HL-60 (cell line): Measurements from ENCODE around the gene CXorf66.

Source experiments
- DNase-seq, 2 experiments: peaks; one replicate each; pipeline ENCODE4 v3.0.0-alpha.2; 2010 to 2020; ENCODE audit warnings: low read depth in 1 of 2, low spot score in 1 of 2
- H3K27ac ChIP-seq: fragments of 250-450 bp; sonication (Bioruptor Pico); replicated peaks from 2 replicates; pipeline ENCODE4 v1.5.1; 2020; ENCODE audit warnings: mild to moderate bottlenecking, moderate library complexity
- H3K27me3 ChIP-seq: fragments of 250-450 bp; sonication (Bioruptor Pico); 2 replicates; pipeline ENCODE4 v1.5.1; 2021; ENCODE audit warnings: mild to moderate bottlenecking, moderate library complexity; ENCODE audit not compliant: insufficient read depth, poor library complexity, severe bottlenecking
- H3K4me3 ChIP-seq: replicated peaks from 2 replicates; pipeline ENCODE4 v1.5.1; 2011; ENCODE audit warnings: mild to moderate bottlenecking, control low read depth, low read length; ENCODE audit not compliant: insufficient read depth
- GABPA ChIP-seq: IDR thresholded peaks from 2 replicates; pipeline ENCODE4 v1.6.1; 2012; ENCODE audit warnings: low read depth
- POLR2AphosphoS5 ChIP-seq: IDR thresholded peaks from 2 replicates; pipeline ENCODE4 v1.6.1; 2012; ENCODE audit warnings: low read depth
- SPI1 ChIP-seq: IDR thresholded peaks from 2 replicates; pipeline ENCODE4 v1.6.1; 2012; ENCODE audit warnings: low read depth, mild to moderate bottlenecking, borderline replicate concordance
- TF ChIP-seq, protein P1 (sequence below): IDR thresholded peaks from one replicate; pipeline ENCODE4 v1.5.1; 2011; ENCODE audit warnings: low read length, control low read depth, inconsistent platforms; ENCODE audit not compliant: insufficient read depth
- TF ChIP-seq, protein P2 (sequence below): IDR thresholded peaks from 2 replicates; pipeline ENCODE4 v1.6.1; 2012; ENCODE audit warnings: low read depth; ENCODE audit not compliant: insufficient replicate concordance

CXorf66 gene

DNA sequence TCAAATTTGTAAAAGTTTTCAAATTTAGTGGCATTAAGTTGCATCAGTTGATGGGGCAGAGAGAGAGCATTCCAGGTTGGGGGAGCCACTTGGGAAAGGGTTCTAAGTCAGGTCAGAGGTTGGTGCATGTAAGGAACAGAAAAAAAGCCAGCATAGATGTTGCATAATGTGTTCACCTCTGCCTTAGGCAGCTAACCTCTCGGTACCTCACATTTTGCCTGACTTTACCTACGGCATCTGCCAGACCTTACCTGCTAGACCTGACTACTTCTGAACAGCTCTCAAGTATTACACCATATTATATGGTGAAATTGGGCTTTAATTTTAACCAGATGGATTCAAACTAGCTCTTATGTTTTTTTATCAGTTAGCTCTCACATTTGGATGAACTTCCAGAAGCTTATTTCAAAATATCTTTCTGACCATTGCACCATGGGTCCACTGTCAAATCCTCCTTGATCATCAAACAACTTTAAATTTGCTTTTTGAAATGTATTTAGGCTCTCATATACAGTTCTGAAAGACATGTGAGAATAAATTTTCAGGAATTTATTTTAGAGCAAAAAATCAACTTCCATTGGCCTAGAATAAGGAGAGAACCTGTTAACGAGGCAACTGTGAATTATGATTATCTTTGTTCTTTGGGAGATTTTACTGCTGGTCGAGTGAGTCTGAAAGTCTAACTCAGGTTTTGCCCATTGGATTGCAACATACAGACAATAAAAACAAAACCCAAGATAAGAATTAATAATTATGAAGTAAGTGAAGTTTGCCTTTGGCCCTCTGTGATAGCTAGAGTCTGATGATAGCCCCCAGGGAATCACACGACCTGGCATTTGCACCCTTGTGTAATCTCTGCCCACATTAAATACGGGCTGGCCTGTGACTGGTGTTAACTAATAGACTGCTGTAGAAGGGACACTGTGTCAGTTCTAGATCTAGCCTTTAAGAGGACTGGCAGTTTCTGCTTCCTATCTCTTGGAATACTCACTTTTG lies 7.6 kb upstream of the CXorf66 start:
- Histone ChIP-seq H3K27ac (no peak overlapping the region), H3K4me3 (no peak overlapping the region), H3K27me3 (no peaks in the 10 kb centered on the region)
- DNase-seq: no peak
- TF ChIP-seq SPI1: no peak
- TF ChIP-seq POLR2AphosphoS5: no peak
- TF ChIP-seq, protein P1, sequence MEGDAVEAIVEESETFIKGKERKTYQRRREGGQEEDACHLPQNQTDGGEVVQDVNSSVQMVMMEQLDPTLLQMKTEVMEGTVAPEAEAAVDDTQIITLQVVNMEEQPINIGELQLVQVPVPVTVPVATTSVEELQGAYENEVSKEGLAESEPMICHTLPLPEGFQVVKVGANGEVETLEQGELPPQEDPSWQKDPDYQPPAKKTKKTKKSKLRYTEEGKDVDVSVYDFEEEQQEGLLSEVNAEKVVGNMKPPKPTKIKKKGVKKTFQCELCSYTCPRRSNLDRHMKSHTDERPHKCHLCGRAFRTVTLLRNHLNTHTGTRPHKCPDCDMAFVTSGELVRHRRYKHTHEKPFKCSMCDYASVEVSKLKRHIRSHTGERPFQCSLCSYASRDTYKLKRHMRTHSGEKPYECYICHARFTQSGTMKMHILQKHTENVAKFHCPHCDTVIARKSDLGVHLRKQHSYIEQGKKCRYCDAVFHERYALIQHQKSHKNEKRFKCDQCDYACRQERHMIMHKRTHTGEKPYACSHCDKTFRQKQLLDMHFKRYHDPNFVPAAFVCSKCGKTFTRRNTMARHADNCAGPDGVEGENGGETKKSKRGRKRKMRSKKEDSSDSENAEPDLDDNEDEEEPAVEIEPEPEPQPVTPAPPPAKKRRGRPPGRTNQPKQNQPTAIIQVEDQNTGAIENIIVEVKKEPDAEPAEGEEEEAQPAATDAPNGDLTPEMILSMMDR: no peak
- TF ChIP-seq, protein P2, sequence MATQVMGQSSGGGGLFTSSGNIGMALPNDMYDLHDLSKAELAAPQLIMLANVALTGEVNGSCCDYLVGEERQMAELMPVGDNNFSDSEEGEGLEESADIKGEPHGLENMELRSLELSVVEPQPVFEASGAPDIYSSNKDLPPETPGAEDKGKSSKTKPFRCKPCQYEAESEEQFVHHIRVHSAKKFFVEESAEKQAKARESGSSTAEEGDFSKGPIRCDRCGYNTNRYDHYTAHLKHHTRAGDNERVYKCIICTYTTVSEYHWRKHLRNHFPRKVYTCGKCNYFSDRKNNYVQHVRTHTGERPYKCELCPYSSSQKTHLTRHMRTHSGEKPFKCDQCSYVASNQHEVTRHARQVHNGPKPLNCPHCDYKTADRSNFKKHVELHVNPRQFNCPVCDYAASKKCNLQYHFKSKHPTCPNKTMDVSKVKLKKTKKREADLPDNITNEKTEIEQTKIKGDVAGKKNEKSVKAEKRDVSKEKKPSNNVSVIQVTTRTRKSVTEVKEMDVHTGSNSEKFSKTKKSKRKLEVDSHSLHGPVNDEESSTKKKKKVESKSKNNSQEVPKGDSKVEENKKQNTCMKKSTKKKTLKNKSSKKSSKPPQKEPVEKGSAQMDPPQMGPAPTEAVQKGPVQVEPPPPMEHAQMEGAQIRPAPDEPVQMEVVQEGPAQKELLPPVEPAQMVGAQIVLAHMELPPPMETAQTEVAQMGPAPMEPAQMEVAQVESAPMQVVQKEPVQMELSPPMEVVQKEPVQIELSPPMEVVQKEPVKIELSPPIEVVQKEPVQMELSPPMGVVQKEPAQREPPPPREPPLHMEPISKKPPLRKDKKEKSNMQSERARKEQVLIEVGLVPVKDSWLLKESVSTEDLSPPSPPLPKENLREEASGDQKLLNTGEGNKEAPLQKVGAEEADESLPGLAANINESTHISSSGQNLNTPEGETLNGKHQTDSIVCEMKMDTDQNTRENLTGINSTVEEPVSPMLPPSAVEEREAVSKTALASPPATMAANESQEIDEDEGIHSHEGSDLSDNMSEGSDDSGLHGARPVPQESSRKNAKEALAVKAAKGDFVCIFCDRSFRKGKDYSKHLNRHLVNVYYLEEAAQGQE: no peak
- no peak for TF ChIP-seq GABPA

DNA sequence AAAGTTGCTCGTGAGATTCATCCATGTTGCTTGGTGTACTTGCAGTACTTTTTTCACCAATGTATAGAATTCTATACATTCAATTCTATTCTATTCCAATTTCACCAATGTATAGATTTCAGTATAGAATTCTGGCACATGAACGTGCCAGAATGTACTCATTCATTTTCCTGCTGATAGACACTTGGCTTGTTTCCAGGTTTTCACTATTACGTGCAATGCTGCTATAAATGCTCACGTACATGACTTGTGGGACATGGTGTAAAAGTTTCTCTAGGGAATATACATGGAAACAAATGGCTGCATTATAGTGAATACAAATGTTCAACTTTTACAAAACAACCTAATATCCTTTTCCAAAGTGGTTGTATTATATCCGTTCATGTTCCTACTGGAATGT lies 6.8 kb upstream of the CXorf66 start:
- no peak for DNase-seq
- TF ChIP-seq, protein P1: no peak
- TF ChIP-seq SPI1 (no peak), POLR2AphosphoS5 (no peak), GABPA (no peak)
- TF ChIP-seq, protein P2: no peak
- Histone ChIP-seq H3K27me3 (no peaks in the 10 kb centered on the region), H3K27ac (no peak overlapping the region), H3K4me3 (no peak overlapping the region)

DNA sequence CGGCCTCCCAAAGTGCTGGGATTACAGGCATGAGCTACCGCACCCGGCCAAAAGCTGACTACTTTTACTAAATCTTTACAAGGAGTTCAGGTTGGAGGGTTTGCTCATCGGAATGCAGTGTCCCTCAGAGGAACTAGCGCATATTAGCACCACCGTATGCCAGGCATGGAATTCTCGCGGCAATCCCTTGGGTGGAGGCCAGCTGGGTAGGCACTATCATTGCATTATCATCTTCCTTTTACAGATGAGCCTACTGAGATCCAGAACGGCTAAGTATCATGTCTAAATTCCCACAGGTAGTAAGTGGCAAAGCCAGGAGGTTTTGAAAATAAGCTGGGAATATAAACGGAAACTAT lies 6.1 kb upstream of the CXorf66 start:
- Histone ChIP-seq H3K27ac (no peak overlapping the region), H3K4me3 (no peak overlapping the region), H3K27me3 (no peaks in the 10 kb centered on the region)
- no peak for DNase-seq
- TF ChIP-seq, protein P2: no peak
- TF ChIP-seq, protein P1: no peak
- TF ChIP-seq SPI1: no peak
- TF ChIP-seq GABPA: no peak
- no peak for TF ChIP-seq POLR2AphosphoS5
